ENCODE measurements around the gene HES3. TPM values are rescaled to one million over a fixed set of nuclear protein-coding genes. Genes with fewer than 3 reads are reported as not detected.

Gene HES3
- total and polyA plus RNA-seq, 2 donors = 0.99 TPM; not detected in 1

- 93% methylated on average over 9 of the region's 9 CpGs for WGBS
- Histone ChIP-seq H3K27ac (ENCODE audit: low read depth in 1 of 2, low read length in 1 of 2) (no peak overlapping the region), H3K4me1 (ENCODE audit: control insufficient read depth in 2 of 2, insufficient read depth in 2 of 2, low read length in 2 of 2) (no peaks in the 10 kb centered on the region), H3K4me3 (ENCODE audit: low read length in 2 of 2) (no peak overlapping the region), H3K9me3 (ENCODE audit: control insufficient read depth in 2 of 2, insufficient read depth in 1 of 2, low read length in 1 of 2) (no peaks in the 10 kb centered on the region), H3K36me3 (ENCODE audit: control insufficient read depth in 2 of 2, insufficient read depth in 2 of 2, low read length in 1 of 2) (peaks cover 0 to 2% of the 10 kb centered on the region in 2 donors), H3K27me3 (ENCODE audit: control insufficient read depth in 2 of 2, insufficient read depth in 1 of 2, low read length in 1 of 2) (no peaks in the 10 kb centered on the region)
- no peak for DNase-seq (ENCODE audit: low read depth in 6 of 9, low spot score in 9 of 9)
These were observed 28.5 kb downstream of the HES3 start for GRCh38 chr1:6272452-6272851.

GRCh38 chr1:6272868-6273267, 28.9 kb downstream of the HES3 start:
- Histone ChIP-seq H3K4me1 (ENCODE audit: control insufficient read depth in 2 of 2, insufficient read depth in 2 of 2, low read length in 2 of 2) (no peaks in the 10 kb centered on the region), H3K4me3 (ENCODE audit: low read length in 2 of 2) (no peak overlapping the region), H3K36me3 (ENCODE audit: control insufficient read depth in 2 of 2, insufficient read depth in 2 of 2, low read length in 1 of 2) (peaks cover 0 to 2% of the 10 kb centered on the region in 2 donors), H3K27me3 (ENCODE audit: control insufficient read depth in 2 of 2, insufficient read depth in 1 of 2, low read length in 1 of 2) (no peaks in the 10 kb centered on the region), H3K9me3 (ENCODE audit: control insufficient read depth in 2 of 2, insufficient read depth in 1 of 2, low read length in 1 of 2) (no peaks in the 10 kb centered on the region), H3K27ac (ENCODE audit: low read depth in 1 of 2, low read length in 1 of 2) (no peak overlapping the region)
- no peak for DNase-seq (ENCODE audit: low read depth in 6 of 9, low spot score in 9 of 9)
- 94% methylated on average over 6 of the region's 6 CpGs for WGBS

DNA sequence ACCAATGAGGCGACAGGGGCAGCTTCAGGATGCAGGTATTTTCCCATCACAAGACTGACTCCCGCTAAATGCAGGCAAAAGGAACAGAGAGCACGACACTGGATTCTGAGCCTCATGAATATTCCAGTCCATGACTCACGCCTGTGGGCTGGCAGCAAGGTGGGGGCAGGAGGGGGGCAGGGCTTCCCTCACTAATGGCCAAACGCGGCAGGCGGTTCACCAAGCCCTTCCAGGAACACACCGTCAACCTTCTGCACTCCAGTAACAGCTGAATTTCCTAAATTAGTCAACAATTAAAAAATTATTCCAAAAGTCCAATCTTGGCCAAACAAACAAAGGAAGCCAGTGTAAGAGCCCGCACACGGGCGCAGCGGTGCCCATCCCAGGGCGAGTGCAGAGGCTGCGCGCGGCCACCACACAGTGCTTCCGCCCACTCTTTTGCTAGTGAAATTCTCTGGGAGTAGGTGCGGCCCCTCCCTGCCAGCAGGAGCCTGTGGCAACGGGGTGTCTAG, 29.5 kb downstream of the HES3 start:
- H3K4me1 ChIP-seq (ENCODE audit: control insufficient read depth in 2 of 2, insufficient read depth in 2 of 2, low read length in 2 of 2) = no peaks in the 10 kb centered on the region
- no peaks in the 10 kb centered on the region for H3K27me3 ChIP-seq (ENCODE audit: control insufficient read depth in 2 of 2, insufficient read depth in 1 of 2, low read length in 1 of 2)
- DNase-seq (ENCODE audit: low read depth in 6 of 9, low spot score in 9 of 9) = no peak
- H3K36me3 ChIP-seq (ENCODE audit: control insufficient read depth in 2 of 2, insufficient read depth in 2 of 2, low read length in 1 of 2) = peaks cover 0 to 2% of the 10 kb centered on the region in 2 donors
- no peaks in the 10 kb centered on the region for H3K9me3 ChIP-seq (ENCODE audit: control insufficient read depth in 2 of 2, insufficient read depth in 1 of 2, low read length in 1 of 2)
- no peak overlapping the region for H3K4me3 ChIP-seq (ENCODE audit: low read length in 2 of 2)
- WGBS = 97% methylated on average over 19 of the region's 19 CpGs
- H3K27ac ChIP-seq (ENCODE audit: low read depth in 1 of 2, low read length in 1 of 2) = no peak overlapping the region

- H3K27ac ChIP-seq (ENCODE audit: low read depth in 1 of 2, low read length in 1 of 2) = no peak overlapping the region
- over 99% methylated on average over 11 of the region's 11 CpGs for WGBS
These were observed 30.1 kb downstream of the HES3 start for GRCh38 chr1:6274102-6274501.

DNA sequence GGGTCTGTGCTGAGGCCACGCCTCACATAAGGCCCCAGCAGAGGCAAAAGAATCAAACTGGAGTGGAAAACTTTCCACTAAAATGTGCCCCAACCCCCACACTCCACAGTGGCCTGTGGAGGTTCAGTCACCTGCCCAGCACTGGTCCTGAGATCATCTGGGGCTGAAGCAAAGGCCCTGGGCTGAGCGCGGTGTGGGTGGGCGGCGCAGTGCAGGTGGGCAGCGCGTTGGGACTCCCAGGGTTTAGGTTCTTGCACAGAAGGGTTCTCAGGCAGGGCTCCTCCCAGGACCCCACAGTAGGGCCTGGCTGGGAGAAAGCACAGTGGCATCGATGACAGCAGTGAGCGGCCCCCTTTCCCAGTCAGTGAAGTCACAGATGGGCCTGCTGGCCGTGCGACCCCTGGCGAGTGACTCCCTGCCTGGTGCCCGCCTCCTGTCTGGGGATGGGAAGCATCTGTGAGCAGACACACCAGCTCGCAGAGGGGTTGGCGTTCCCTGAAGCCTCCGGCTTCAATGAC, 30.7 kb downstream of the HES3 start:
- Histone ChIP-seq H3K27me3 (ENCODE audit: control insufficient read depth in 2 of 2, insufficient read depth in 1 of 2, low read length in 1 of 2) (no peaks in the 10 kb centered on the region), H3K27ac (ENCODE audit: low read depth in 1 of 2, low read length in 1 of 2) (no peak overlapping the region), H3K9me3 (ENCODE audit: control insufficient read depth in 2 of 2, insufficient read depth in 1 of 2, low read length in 1 of 2) (no peaks in the 10 kb centered on the region), H3K4me3 (ENCODE audit: low read length in 2 of 2) (no peak overlapping the region), H3K36me3 (ENCODE audit: control insufficient read depth in 2 of 2, insufficient read depth in 2 of 2, low read length in 1 of 2) (peaks cover 2 to 3% of the 10 kb centered on the region in 2 donors), H3K4me1 (ENCODE audit: control insufficient read depth in 2 of 2, insufficient read depth in 2 of 2, low read length in 2 of 2) (no peaks in the 10 kb centered on the region)
- 98% methylated on average over 16 of the region's 16 CpGs for WGBS
- DNase-seq (ENCODE audit: low read depth in 6 of 9, low spot score in 9 of 9) = no peak

More at GRCh38 chr1:6274102-6274501, 30.1 kb downstream of the HES3 start:
- no peaks in the 10 kb centered on the region for H3K9me3 ChIP-seq (ENCODE audit: control insufficient read depth in 2 of 2, insufficient read depth in 1 of 2, low read length in 1 of 2)
- DNase-seq (ENCODE audit: low read depth in 6 of 9, low spot score in 9 of 9) = no peak
- H3K36me3 ChIP-seq (ENCODE audit: control insufficient read depth in 2 of 2, insufficient read depth in 2 of 2, low read length in 1 of 2) = peaks cover 2 to 3% of the 10 kb centered on the region in 2 donors
- H3K4me3 ChIP-seq (ENCODE audit: low read length in 2 of 2) = no peak overlapping the region
- no peaks in the 10 kb centered on the region for H3K4me1 ChIP-seq (ENCODE audit: control insufficient read depth in 2 of 2, insufficient read depth in 2 of 2, low read length in 2 of 2)
- H3K27me3 ChIP-seq (ENCODE audit: control insufficient read depth in 2 of 2, insufficient read depth in 1 of 2, low read length in 1 of 2) = no peaks in the 10 kb centered on the region

DNA sequence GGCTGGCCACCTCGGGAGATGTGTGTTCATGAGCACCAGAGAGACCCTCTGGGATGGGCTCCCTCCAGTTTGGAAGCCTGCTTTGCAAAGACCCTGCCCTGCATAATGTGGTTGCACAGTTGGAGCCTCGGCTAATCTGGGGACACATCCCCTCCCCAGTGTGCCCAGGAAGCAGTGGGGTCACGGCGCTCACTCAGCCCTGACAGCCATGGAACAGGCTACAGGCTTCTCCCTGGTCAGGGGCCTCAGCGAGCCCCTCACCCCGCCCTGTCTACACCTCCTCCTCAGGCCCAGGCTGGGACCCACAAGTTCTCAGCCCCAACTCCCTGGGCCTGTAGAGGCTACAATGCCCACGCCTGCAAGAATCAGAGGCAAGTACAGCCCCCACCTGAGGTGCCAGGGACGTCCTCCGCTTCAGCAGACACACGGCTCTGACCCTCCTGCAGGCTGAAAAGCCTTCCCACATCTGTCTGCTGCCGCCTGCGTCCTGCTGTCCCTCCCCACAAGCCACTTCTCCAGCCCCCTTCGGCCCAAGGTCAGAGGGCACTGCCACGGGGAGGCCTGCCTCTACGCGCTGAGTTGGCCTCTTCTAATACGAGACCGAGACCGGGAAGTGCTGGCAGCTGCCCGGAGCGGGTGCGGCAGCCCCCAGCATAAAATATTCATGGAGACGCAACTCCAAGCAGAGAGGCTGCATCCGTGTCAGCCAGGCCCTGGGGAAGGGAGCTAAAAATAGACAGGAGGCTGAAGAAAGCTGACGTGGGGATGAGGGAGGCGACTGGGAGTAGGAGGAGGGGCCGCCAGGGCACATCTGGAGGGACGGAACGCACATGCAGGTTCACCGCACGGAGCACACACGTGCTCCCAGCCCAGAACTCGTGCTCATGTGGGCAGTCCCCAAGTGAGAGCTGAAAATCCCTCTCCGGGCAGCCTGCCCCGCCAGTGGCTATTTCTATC, 32.1 kb downstream of the HES3 start:
- DNase-seq (ENCODE audit: low read depth in 6 of 9, low spot score in 9 of 9) = no peak
- no peaks in the 10 kb centered on the region for H3K27me3 ChIP-seq (ENCODE audit: control insufficient read depth in 2 of 2, insufficient read depth in 1 of 2, low read length in 1 of 2)
- H3K27ac ChIP-seq (ENCODE audit: low read depth in 1 of 2, low read length in 1 of 2) = no peak overlapping the region
- H3K36me3 ChIP-seq (ENCODE audit: control insufficient read depth in 2 of 2, insufficient read depth in 2 of 2, low read length in 1 of 2) = peaks cover 2 to 11% of the 10 kb centered on the region in 2 donors
- 94% methylated on average over 35 of the region's 35 CpGs for WGBS
- H3K9me3 ChIP-seq (ENCODE audit: control insufficient read depth in 2 of 2, insufficient read depth in 1 of 2, low read length in 1 of 2) = no peaks in the 10 kb centered on the region
- H3K4me1 ChIP-seq (ENCODE audit: control insufficient read depth in 2 of 2, insufficient read depth in 2 of 2, low read length in 2 of 2) = no peaks in the 10 kb centered on the region
- H3K4me3 ChIP-seq (ENCODE audit: low read length in 2 of 2) = no peak overlapping the region

- no peak overlapping the region for H3K27ac ChIP-seq (ENCODE audit: low read depth in 1 of 2, low read length in 1 of 2)
- DNase-seq (ENCODE audit: low read depth in 6 of 9, low spot score in 9 of 9) = no peak
- no peaks in the 10 kb centered on the region for H3K9me3 ChIP-seq (ENCODE audit: control insufficient read depth in 2 of 2, insufficient read depth in 1 of 2, low read length in 1 of 2)
- no peak overlapping the region for H3K4me3 ChIP-seq (ENCODE audit: low read length in 2 of 2)
- peaks cover 2 to 12% of the 10 kb centered on the region in 2 donors for H3K36me3 ChIP-seq (ENCODE audit: control insufficient read depth in 2 of 2, insufficient read depth in 2 of 2, low read length in 1 of 2)
- WGBS = 96% methylated on average over 20 of the region's 20 CpGs
- no peaks in the 10 kb centered on the region for H3K27me3 ChIP-seq (ENCODE audit: control insufficient read depth in 2 of 2, insufficient read depth in 1 of 2, low read length in 1 of 2)
- no peaks in the 10 kb centered on the region for H3K4me1 ChIP-seq (ENCODE audit: control insufficient read depth in 2 of 2, insufficient read depth in 2 of 2, low read length in 2 of 2)
These were observed 33.0 kb downstream of the HES3 start for GRCh38 chr1:6276811-6277555.

GRCh38 chr1:6278263-6278662, 34.3 kb downstream of the HES3 start:
- Histone ChIP-seq H3K4me1 (ENCODE audit: control insufficient read depth in 2 of 2, insufficient read depth in 2 of 2, low read length in 2 of 2) (no peaks in the 10 kb centered on the region), H3K9me3 (ENCODE audit: control insufficient read depth in 2 of 2, insufficient read depth in 1 of 2, low read length in 1 of 2) (no peaks in the 10 kb centered on the region), H3K36me3 (ENCODE audit: control insufficient read depth in 2 of 2, insufficient read depth in 2 of 2, low read length in 1 of 2) (peaks cover 0 to 12% of the 10 kb centered on the region in 2 donors), H3K27ac (ENCODE audit: low read depth in 1 of 2, low read length in 1 of 2) (no peak overlapping the region), H3K27me3 (ENCODE audit: control insufficient read depth in 2 of 2, insufficient read depth in 1 of 2, low read length in 1 of 2) (no peaks in the 10 kb centered on the region), H3K4me3 (ENCODE audit: low read length in 2 of 2) (no peak overlapping the region)
- DNase-seq (ENCODE audit: low read depth in 6 of 9, low spot score in 9 of 9) = no peak
- WGBS = 96% methylated on average over 9 of the region's 9 CpGs

GRCh38 chr1:6279066-6279465, 35.1 kb downstream of the HES3 start:
- 96% methylated on average over 10 of the region's 10 CpGs for WGBS
- no peaks in the 10 kb centered on the region for H3K4me1 ChIP-seq (ENCODE audit: control insufficient read depth in 2 of 2, insufficient read depth in 2 of 2, low read length in 2 of 2)
- H3K4me3 ChIP-seq (ENCODE audit: low read length in 2 of 2) = no peak overlapping the region
- H3K27ac ChIP-seq (ENCODE audit: low read depth in 1 of 2, low read length in 1 of 2) = no peak overlapping the region
- H3K9me3 ChIP-seq (ENCODE audit: control insufficient read depth in 2 of 2, insufficient read depth in 1 of 2, low read length in 1 of 2) = no peaks in the 10 kb centered on the region
- DNase-seq (ENCODE audit: low read depth in 6 of 9, low spot score in 9 of 9) = no peak
- no peaks in the 10 kb centered on the region for H3K27me3 ChIP-seq (ENCODE audit: control insufficient read depth in 2 of 2, insufficient read depth in 1 of 2, low read length in 1 of 2)
- peaks cover 0 to 12% of the 10 kb centered on the region in 2 donors for H3K36me3 ChIP-seq (ENCODE audit: control insufficient read depth in 2 of 2, insufficient read depth in 2 of 2, low read length in 1 of 2)

Measured in thymus (tissue), 11 donors.